Hepatocyte (in vitro differentiated cells): ENCODE results near the gene GGA1. TPM values are rescaled to one million over a fixed set of nuclear protein-coding genes. Genes with fewer than 3 reads are reported as not detected.

Experiments used
- DNase-seq: peaks from one replicate; pipeline ENCODE4 v3.0.0-alpha.2; 2016; ENCODE audit warnings: low spot score
- H2AFZ ChIP-seq: fragments of 200-600 bp; sonication (generic); 2 replicates; pipeline ENCODE4 v1.6.0; 2016; ENCODE audit warnings: antibody characterized with exemption, mild to moderate bottlenecking
- H3K27ac ChIP-seq: fragments of 200-600 bp; sonication (generic); 2 replicates; pipeline ENCODE4 v1.5.1; 2016; ENCODE audit warnings: mild to moderate bottlenecking
- H3K27me3 ChIP-seq: fragments of 200-600 bp; sonication (generic); 2 replicates; pipeline ENCODE4 v1.6.1; 2016
- H3K36me3 ChIP-seq: fragments of 200-600 bp; sonication (generic); replicated peaks from 2 replicates; pipeline ENCODE4 v1.5.1; 2016; ENCODE audit warnings: low read depth; ENCODE audit not compliant: insufficient read depth
- H3K4me1 ChIP-seq: fragments of 200-600 bp; sonication (generic); 2 replicates; pipeline ENCODE4 v1.5.1; 2016; ENCODE audit warnings: mild to moderate bottlenecking, moderate library complexity; ENCODE audit not compliant: insufficient read depth
- H3K4me2 ChIP-seq: fragments of 200-600 bp; sonication (generic); 2 replicates; pipeline ENCODE4 v1.6.0; 2016
- H3K4me3 ChIP-seq: fragments of 200-600 bp; sonication (generic); 2 replicates; pipeline ENCODE4 v1.5.1; 2016; ENCODE audit warnings: mild to moderate bottlenecking
- H3K79me2 ChIP-seq: fragments of 200-600 bp; sonication (generic); 2 replicates; pipeline ENCODE4 v1.6.0; 2017; ENCODE audit warnings: mild to moderate bottlenecking
- H3K9me2 ChIP-seq: fragments of 200-600 bp; sonication (generic); replicated peaks from 2 replicates; pipeline ENCODE4 v1.6.0; 2017; ENCODE audit warnings: mild to moderate bottlenecking; ENCODE audit not compliant: insufficient read depth
- H3K9me3 ChIP-seq: fragments of 200-600 bp; sonication (generic); 2 replicates; pipeline ENCODE4 v1.5.1; 2016; ENCODE audit warnings: low read depth, mild to moderate bottlenecking
- H4K20me1 ChIP-seq: fragments of 200-600 bp; sonication (generic); 2 replicates; pipeline ENCODE4 v1.6.0; 2016; ENCODE audit warnings: mild to moderate bottlenecking; ENCODE audit not compliant: insufficient read depth, poor library complexity, severe bottlenecking
- CTCF ChIP-seq: fragments of 200-600 bp; sonication (generic); IDR thresholded peaks from 2 replicates; pipeline ENCODE4 v1.5.1; 2016; ENCODE audit warnings: antibody characterized with exemption, mild to moderate bottlenecking; ENCODE audit not compliant: poor library complexity
- EZH2 ChIP-seq: fragments of 200-600 bp; sonication (generic); IDR thresholded peaks from 2 replicates; pipeline ENCODE4 v1.6.1; 2016; ENCODE audit warnings: antibody characterized with exemption, mild to moderate bottlenecking, borderline replicate concordance
- EZH2phosphoT487 ChIP-seq: fragments of 200-600 bp; sonication (generic); IDR thresholded peaks from one replicate; pipeline ENCODE4 v1.6.1; 2018; ENCODE audit warnings: antibody characterized with exemption, mild to moderate bottlenecking, low read depth, moderate library complexity; ENCODE audit not compliant: unreplicated experiment, severe bottlenecking
- WGBS: methylation state at CpG from one replicate; pipeline ENCODE4 v1.1.6; 2016; ENCODE audit warnings: low lambda C conversion rate; ENCODE audit errors: missing lambda C conversion rate; 5-methylcytosine and 5-hydroxymethylcytosine counted together
- polyA plus RNA-seq: library from polyadenylated mRNA; unstranded; fragments of >200 nt; fragmentation: Nextera tagmentation; extraction: Ambion mirVana; gene quantifications from 2 replicates; pipeline ENCODE4 v1.2.1, GENCODE V29; 2016
- total RNA-seq: library from RNA; depleted of rRNA; stranded (reverse); fragments of >200 nt; gene quantifications from 2 replicates; pipeline ENCODE4 v1.2.3, GENCODE V29; 2014

GGA1 gene
- total and polyA plus RNA-seq, 2 experiments from 2014 or later, result 30.2 to 51.5 TPM

GRCh38 chr22:37568448-37569008 lies 40.1 kb upstream of the GGA1 start:
- TF ChIP-seq EZH2phosphoT487, result no peak
- TF ChIP-seq EZH2, result no peak
- TF ChIP-seq CTCF, result no peak
- DNase-seq, result peak; percentile 16
- H3K36me3 ChIP-seq, result no peaks in the 10 kb centered on the region
- peaks cover 25% of the 10 kb centered on the region for H4K20me1 ChIP-seq
- peaks cover 41% of the 10 kb centered on the region for H3K4me1 ChIP-seq
- peaks cover 48% of the 10 kb centered on the region for H3K79me2 ChIP-seq
- no peaks in the 10 kb centered on the region for H3K9me3 ChIP-seq
- H2AFZ ChIP-seq, result no peak overlapping the region
- H3K9me2 ChIP-seq, result no peaks in the 10 kb centered on the region
- H3K27ac ChIP-seq, result peak overlapping the region; percentile 91
- 88% methylated on average over 14 of the region's 14 CpGs for WGBS
- peak overlapping the region; percentile 24 for H3K4me2 ChIP-seq
- H3K27me3 ChIP-seq, result no peaks in the 10 kb centered on the region
- H3K4me3 ChIP-seq, result no peak overlapping the region

DNA sequence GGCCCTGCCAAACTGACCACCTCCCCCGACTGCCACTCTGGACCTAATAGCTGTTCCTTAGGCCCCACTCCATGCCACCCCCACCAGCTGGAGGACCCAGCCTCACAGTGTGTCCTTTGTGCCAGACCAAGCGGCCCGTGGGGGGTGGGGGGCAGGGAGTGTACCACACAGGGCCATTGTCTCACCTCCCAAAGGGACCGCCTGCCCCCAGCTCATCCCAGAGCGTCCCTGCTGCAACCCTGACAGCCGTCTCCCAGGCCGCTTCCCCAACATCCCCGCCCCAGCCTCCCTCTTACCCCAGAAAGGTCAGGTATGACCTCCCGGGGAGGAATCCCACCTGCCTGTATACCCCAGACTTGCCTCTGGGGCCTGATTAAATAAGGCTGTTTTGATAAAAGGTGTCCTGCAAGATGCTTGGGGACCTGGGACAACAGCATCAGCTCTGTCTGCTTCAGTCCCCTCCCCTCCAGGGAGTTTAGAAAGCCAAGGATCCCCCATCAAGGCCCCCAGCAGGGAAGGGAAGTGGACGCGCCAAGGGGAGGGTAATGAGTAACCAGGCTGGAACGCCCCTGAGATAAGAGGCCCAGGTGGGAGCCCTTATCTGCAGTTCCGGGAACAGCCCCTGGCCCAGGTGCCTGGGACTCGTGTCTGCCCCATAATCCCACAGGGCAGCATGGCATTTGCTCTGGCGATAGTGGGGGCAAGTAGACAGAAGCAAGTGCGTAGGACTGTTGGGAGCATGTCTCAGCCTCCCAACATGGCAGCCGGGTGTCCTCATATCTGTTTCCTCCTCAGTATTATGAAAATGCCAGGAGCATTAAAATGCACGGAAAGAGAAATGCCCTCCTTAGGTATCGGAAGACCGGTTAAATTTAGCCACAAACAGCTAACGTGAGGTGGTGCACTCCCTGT lies 39.4 kb upstream of the GGA1 start:
- WGBS, result 34% methylated on average over 18 of the region's 21 CpGs
- H3K36me3 ChIP-seq, result no peaks in the 10 kb centered on the region
- H3K9me3 ChIP-seq, result no peaks in the 10 kb centered on the region
- no peak overlapping the region for H2AFZ ChIP-seq
- peaks cover 18% of the 10 kb centered on the region for H4K20me1 ChIP-seq
- H3K4me3 ChIP-seq, result no peak overlapping the region
- TF ChIP-seq CTCF, result no peak
- no peak for TF ChIP-seq EZH2phosphoT487
- TF ChIP-seq EZH2, result no peak
- peaks cover 40% of the 10 kb centered on the region for H3K79me2 ChIP-seq
- peak; percentile 88 for DNase-seq
- H3K9me2 ChIP-seq, result no peaks in the 10 kb centered on the region
- no peaks in the 10 kb centered on the region for H3K27me3 ChIP-seq
- peaks cover 33% of the 10 kb centered on the region for H3K4me1 ChIP-seq
- H3K27ac ChIP-seq, result peak overlapping the region; percentile 91
- peak overlapping the region; percentile 48 for H3K4me2 ChIP-seq

DNA sequence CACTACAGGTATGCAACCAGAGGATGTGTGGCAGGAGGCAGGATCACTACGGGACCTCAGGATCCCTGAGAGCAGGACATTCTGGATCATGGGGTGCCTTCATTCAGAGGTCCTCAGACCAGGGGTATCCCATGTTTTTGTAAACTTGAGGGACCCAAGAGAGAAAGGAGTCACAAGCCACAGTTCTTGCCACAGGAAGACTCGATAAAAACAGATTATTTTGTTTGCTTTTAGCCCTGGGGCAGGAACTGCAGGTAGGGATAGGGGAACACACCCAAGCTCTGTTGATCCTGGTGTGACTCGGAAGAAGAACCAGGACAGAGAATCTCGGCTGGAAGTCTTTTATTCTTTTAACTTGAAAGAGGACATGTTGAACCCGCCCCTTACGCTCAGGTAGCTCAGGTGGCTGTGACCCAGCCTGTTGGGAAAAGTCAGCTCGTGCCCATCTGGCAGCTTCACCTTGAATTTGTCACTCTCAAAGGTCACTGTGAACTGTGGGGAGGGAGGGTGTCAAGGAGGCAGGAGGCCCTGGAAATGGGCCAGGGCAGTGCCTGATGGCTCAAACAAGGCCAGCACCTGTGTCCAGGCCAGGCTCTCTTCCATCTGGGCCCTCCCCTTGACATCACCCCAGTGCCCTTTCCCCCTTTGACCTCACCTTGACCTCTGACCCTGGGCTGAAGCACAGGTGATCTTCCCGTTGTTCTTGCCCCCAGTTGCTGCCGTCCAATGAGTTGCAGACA lies 38.5 kb upstream of the GGA1 start:
- Histone ChIP-seq H3K27ac (peak overlapping the region; percentile 91), H3K9me2 (no peaks in the 10 kb centered on the region), H3K9me3 (no peaks in the 10 kb centered on the region), H3K79me2 (peaks cover 35% of the 10 kb centered on the region), H3K4me3 (no peak overlapping the region), H3K36me3 (no peaks in the 10 kb centered on the region), H3K4me1 (peaks cover 29% of the 10 kb centered on the region), H4K20me1 (peaks cover 15% of the 10 kb centered on the region), H3K4me2 (peak overlapping the region; percentile 48), H2AFZ (no peak overlapping the region), H3K27me3 (no peaks in the 10 kb centered on the region)
- peak; percentile 49 for DNase-seq
- TF ChIP-seq EZH2 (no peak), EZH2phosphoT487 (no peak), CTCF (no peak)
- WGBS, result 44% methylated on average over 9 of the region's 9 CpGs
